Kidney epithelial cell (primary cell): ENCODE measurements around the gene CDK5RAP3. TPM values are rescaled to one million over a fixed set of nuclear protein-coding genes. Genes with fewer than 3 reads are reported as not detected.

ENCODE experiments used
- DNase-seq: peaks from one replicate; pipeline ENCODE4 v3.0.0-alpha.2; 2010; ENCODE audit warnings: low read depth
- H3K27me3 ChIP-seq: 2 replicates; pipeline ENCODE4 v1.6.0; 2011; ENCODE audit warnings: low read length; ENCODE audit not compliant: control insufficient read depth, insufficient read depth
- H3K36me3 ChIP-seq: 2 replicates; pipeline ENCODE4 v1.5.1; 2011; ENCODE audit warnings: low read length; ENCODE audit not compliant: control insufficient read depth, insufficient read depth
- H3K4me3 ChIP-seq: 2 replicates; pipeline ENCODE4 v1.5.1; 2011; ENCODE audit warnings: low read depth, mild to moderate bottlenecking, control low read depth, low read length
- CTCF ChIP-seq: IDR thresholded peaks from 2 replicates; pipeline ENCODE4 v1.5.1; 2011; ENCODE audit warnings: mild to moderate bottlenecking, moderate library complexity, low read length, control low read depth, inconsistent platforms; ENCODE audit not compliant: insufficient read depth, poor library complexity, severe bottlenecking
- total RNA-seq: library from RNA; depleted of rRNA; stranded (reverse); fragments of >200 nt; gene quantifications from 2 replicates; pipeline ENCODE4 v1.2.3, GENCODE V29; 2015

Gene CDK5RAP3
- total RNA-seq, 1 donor from 2014 or later, result 95.1 TPM

- peaks cover 5% of the 10 kb centered on the region for H3K36me3 ChIP-seq
- DNase-seq, result no peak
- peak; percentile 84 for TF ChIP-seq CTCF
These were observed 7.4 kb downstream of the CDK5RAP3 start for GRCh38 chr17:47978324-47978723.

GRCh38 chr17:47980541-47980940 lies 9.6 kb downstream of the CDK5RAP3 start:
- peaks cover 5% of the 10 kb centered on the region for H3K36me3 ChIP-seq
- H3K27me3 ChIP-seq, result no peaks in the 10 kb centered on the region
- DNase-seq, result no peak
- no peak for TF ChIP-seq CTCF
- H3K4me3 ChIP-seq, result no peak overlapping the region

More at GRCh38 chr17:47978324-47978723, 7.4 kb downstream of the CDK5RAP3 start:
- no peaks in the 10 kb centered on the region for H3K27me3 ChIP-seq
- no peak overlapping the region for H3K4me3 ChIP-seq

- Histone ChIP-seq H3K4me3 (no peak overlapping the region), H3K27me3 (no peaks in the 10 kb centered on the region), H3K36me3 (peaks cover 5% of the 10 kb centered on the region)
- no peak for TF ChIP-seq CTCF
- no peak for DNase-seq
These were observed 10.5 kb downstream of the CDK5RAP3 start for GRCh38 chr17:47981462-47981861.

GRCh38 chr17:47982091-47982617 lies 11.2 kb downstream of the CDK5RAP3 start:
- Histone ChIP-seq H3K36me3 (peaks cover 5% of the 10 kb centered on the region), H3K27me3 (no peaks in the 10 kb centered on the region)
- TF ChIP-seq CTCF, result no peak

GRCh38 chr17:47982645-47983390 lies 11.9 kb downstream of the CDK5RAP3 start:
- H3K27me3 ChIP-seq, result no peaks in the 10 kb centered on the region
- H3K4me3 ChIP-seq, result no peak overlapping the region
- TF ChIP-seq CTCF, result no peak
- H3K36me3 ChIP-seq, result peaks cover 5% of the 10 kb centered on the region
- DNase-seq, result no peak

More at GRCh38 chr17:47982091-47982617, 11.2 kb downstream of the CDK5RAP3 start:
- no peak for DNase-seq
- H3K4me3 ChIP-seq, result no peak overlapping the region
